ENCODE data around the gene MITF. TPM values are rescaled to one million over a fixed set of nuclear protein-coding genes. Genes with fewer than 3 reads are reported as not detected.

Gene MITF
- polyA plus RNA-seq, 1 of the 3 experiments (the other 2 are of a cell fraction): 1.7 TPM

DNA sequence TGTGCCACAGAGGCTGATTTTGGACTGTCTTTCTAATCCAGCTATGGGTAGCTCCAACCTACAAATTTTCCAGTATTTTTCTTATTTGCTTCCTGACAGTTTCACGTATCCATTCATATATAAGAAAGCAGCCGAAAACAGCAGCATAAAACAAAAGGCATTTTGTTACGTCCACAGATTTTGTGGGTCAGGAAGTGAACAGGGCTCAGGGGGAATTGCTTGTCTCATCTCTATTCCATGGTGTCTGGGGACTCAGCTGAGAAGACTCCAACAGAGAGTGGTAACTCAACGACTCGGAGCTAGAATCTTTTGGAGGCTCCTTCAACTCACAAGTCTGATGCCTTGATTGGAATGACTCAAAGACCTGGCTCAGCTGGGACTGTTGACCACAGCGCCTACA, 248.6 kb downstream of the MITF start (continued):
- TF ChIP-seq, protein P1, sequence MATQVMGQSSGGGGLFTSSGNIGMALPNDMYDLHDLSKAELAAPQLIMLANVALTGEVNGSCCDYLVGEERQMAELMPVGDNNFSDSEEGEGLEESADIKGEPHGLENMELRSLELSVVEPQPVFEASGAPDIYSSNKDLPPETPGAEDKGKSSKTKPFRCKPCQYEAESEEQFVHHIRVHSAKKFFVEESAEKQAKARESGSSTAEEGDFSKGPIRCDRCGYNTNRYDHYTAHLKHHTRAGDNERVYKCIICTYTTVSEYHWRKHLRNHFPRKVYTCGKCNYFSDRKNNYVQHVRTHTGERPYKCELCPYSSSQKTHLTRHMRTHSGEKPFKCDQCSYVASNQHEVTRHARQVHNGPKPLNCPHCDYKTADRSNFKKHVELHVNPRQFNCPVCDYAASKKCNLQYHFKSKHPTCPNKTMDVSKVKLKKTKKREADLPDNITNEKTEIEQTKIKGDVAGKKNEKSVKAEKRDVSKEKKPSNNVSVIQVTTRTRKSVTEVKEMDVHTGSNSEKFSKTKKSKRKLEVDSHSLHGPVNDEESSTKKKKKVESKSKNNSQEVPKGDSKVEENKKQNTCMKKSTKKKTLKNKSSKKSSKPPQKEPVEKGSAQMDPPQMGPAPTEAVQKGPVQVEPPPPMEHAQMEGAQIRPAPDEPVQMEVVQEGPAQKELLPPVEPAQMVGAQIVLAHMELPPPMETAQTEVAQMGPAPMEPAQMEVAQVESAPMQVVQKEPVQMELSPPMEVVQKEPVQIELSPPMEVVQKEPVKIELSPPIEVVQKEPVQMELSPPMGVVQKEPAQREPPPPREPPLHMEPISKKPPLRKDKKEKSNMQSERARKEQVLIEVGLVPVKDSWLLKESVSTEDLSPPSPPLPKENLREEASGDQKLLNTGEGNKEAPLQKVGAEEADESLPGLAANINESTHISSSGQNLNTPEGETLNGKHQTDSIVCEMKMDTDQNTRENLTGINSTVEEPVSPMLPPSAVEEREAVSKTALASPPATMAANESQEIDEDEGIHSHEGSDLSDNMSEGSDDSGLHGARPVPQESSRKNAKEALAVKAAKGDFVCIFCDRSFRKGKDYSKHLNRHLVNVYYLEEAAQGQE (IDR thresholded peaks at IDR 0.05; ENCODE audit: low read depth, low read length): no peak
- no peak for TF ChIP-seq RAD21 (IDR thresholded peaks at IDR 0.05; ENCODE audit: low read length)

DNA sequence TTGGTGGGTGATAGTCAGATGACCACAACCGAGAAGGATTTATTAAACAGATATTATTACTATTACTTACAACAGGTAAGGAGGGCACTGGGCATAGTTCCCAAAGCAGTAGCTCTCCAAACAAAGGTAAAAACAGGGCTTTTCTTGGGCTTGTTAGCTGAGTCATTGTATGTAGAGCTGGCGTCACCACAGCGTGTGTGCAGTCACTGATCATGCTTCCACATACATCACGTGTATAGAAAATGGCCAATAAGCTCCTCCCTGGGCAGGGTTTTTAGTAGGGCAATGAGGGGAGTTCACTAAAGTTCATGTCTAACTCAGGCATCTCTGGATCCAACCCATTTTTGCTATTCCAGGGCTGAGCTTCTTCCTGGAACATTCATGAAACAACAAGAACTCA, 254.5 kb downstream of the MITF start:
- POLR2A ChIA-PET: no interaction called here
- Histone ChIP-seq H3K9ac (no peak overlapping the region), H2AFZ (ENCODE audit: low read depth) (no peak overlapping the region), H3K9me2 (no peaks in the 10 kb centered on the region), H3K27me3 (ENCODE audit: insufficient read depth) (no peaks in the 10 kb centered on the region), H3K27ac (ENCODE audit: low read depth in 2 of 2, low read length in 1 of 2) (no peak overlapping the region), H3K36me3 (replicated peaks in 1 of 2; ENCODE audit: control insufficient read depth in 1 of 2, insufficient read depth in 2 of 2, low read length in 1 of 2) (no peaks in the 10 kb centered on the region), H3K79me2 (ENCODE audit: insufficient read depth) (no peaks in the 10 kb centered on the region), H3K4me2 (no peak overlapping the region), H3K4me1 (ENCODE audit: control insufficient read depth in 1 of 2, insufficient read depth in 2 of 2, low read depth in 1 of 2, low read length in 1 of 2) (peaks cover 0 to 15% of the 10 kb centered on the region in 2 experiments; a peak in 3 of 4 replicates), H3F3A (replicated peaks; ENCODE audit: insufficient read depth) (peaks cover 7% of the 10 kb centered on the region), H4K20me1 (ENCODE audit: insufficient read depth) (no peaks in the 10 kb centered on the region), H3K9me3 (no peaks in the 10 kb centered on the region), H3K4me3 (ENCODE audit: low read depth in 2 of 2, low read length in 1 of 2) (no peak overlapping the region)
- WGBS (ENCODE audit: low lambda C conversion rate): 69% methylated on average over 4 of the region's 4 CpGs
- no peak for DNase-seq
- CTCF ChIA-PET: no interaction called here
- TF ChIP-seq EP300 (IDR thresholded peaks at IDR 0.05; ENCODE audit: borderline replicate concordance in 1 of 2, low read depth in 1 of 2, low read length in 1 of 2) (no peak), CHD2 (IDR thresholded peaks at IDR 0.05; ENCODE audit: low read length, partially characterized antibody) (no peak), JUND (IDR thresholded peaks at IDR 0.05) (no peak), EZH2phosphoT487 (IDR thresholded peaks at IDR 0.05; ENCODE audit: borderline replicate concordance, low read depth) (no peak), NFIC (IDR thresholded peaks at IDR 0.05; ENCODE audit: borderline replicate concordance) (no peak), FOXM1 (IDR thresholded peaks at IDR 0.05; ENCODE audit: low read depth) (no peak), RCOR1 (IDR thresholded peaks at IDR 0.05; ENCODE audit: low read length) (no peak), SIN3A (IDR thresholded peaks at IDR 0.05; ENCODE audit: borderline replicate concordance, low read depth, low read length) (no peak), YY1 (IDR thresholded peaks at IDR 0.05; ENCODE audit: low read depth) (no peak)
- TF ChIP-seq, protein P2, sequence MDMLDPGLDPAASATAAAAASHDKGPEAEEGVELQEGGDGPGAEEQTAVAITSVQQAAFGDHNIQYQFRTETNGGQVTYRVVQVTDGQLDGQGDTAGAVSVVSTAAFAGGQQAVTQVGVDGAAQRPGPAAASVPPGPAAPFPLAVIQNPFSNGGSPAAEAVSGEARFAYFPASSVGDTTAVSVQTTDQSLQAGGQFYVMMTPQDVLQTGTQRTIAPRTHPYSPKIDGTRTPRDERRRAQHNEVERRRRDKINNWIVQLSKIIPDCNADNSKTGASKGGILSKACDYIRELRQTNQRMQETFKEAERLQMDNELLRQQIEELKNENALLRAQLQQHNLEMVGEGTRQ (IDR thresholded peaks at IDR 0.05; ENCODE audit: borderline replicate concordance, low read depth, low read length): no peak

DNA sequence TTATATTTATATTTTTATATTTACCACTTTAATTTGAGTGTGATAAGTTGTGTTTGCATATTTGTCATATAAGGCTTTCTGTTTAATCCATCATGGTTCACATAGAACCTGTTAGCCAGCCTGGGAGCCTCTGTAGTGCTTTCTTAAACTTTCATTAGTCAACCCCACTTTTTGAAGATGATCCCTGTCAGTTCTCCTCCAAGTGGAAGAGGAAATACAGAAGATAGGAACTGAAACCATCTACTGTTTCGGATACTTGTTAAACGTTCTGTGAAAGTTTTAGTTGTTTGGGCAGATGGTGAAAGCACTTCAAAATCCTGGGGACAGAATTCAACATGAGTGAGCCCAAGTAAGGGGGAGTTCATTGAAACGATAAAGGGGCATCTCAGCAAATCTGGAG, 255.7 kb downstream of the MITF start:
- Histone ChIP-seq H3K4me3 (ENCODE audit: low read depth in 2 of 2, low read length in 1 of 2) (no peak overlapping the region), H3K36me3 (replicated peaks in 1 of 2; ENCODE audit: control insufficient read depth in 1 of 2, insufficient read depth in 2 of 2, low read length in 1 of 2) (no peaks in the 10 kb centered on the region), H3F3A (replicated peaks; ENCODE audit: insufficient read depth) (peaks cover 7% of the 10 kb centered on the region), H3K4me2 (no peak overlapping the region), H3K9ac (no peak overlapping the region), H3K27ac (ENCODE audit: low read depth in 2 of 2, low read length in 1 of 2) (no peak overlapping the region), H3K4me1 (ENCODE audit: control insufficient read depth in 1 of 2, insufficient read depth in 2 of 2, low read depth in 1 of 2, low read length in 1 of 2) (peaks cover 0 to 15% of the 10 kb centered on the region in 2 experiments; a peak in 3 of 4 replicates), H3K9me3 (no peaks in the 10 kb centered on the region), H3K9me2 (no peaks in the 10 kb centered on the region), H3K79me2 (ENCODE audit: insufficient read depth) (no peaks in the 10 kb centered on the region), H4K20me1 (ENCODE audit: insufficient read depth) (no peaks in the 10 kb centered on the region), H3K27me3 (ENCODE audit: insufficient read depth) (no peaks in the 10 kb centered on the region), H2AFZ (ENCODE audit: low read depth) (no peak overlapping the region)
- 55% methylated on average over 3 of the region's 3 CpGs for WGBS (ENCODE audit: low lambda C conversion rate)
- ChIA-PET POLR2A (no interaction called here), CTCF (no interaction called here)
- no peak for DNase-seq
- TF ChIP-seq RFX5 (IDR thresholded peaks at IDR 0.05; ENCODE audit: low read length): no peak
- TF ChIP-seq FOXJ3 (CRISPR knock-in tag; IDR thresholded peaks at IDR 0.05): no peak
- no peak for TF ChIP-seq GATA2 (CRISPR knock-in tag; IDR thresholded peaks at IDR 0.05)
- TF ChIP-seq, protein P1 (IDR thresholded peaks at IDR 0.05; ENCODE audit: low read depth, low read length): no peak
- TF ChIP-seq EP300 (IDR thresholded peaks at IDR 0.05; ENCODE audit: borderline replicate concordance in 1 of 2, low read depth in 1 of 2, low read length in 1 of 2): no peak
- no peak for TF ChIP-seq RAD21 (IDR thresholded peaks at IDR 0.05; ENCODE audit: low read length)
- TF ChIP-seq FOXM1 (IDR thresholded peaks at IDR 0.05; ENCODE audit: low read depth): no peak
- no peak for TF ChIP-seq RXRA (IDR thresholded peaks at IDR 0.05; ENCODE audit: borderline replicate concordance, low read depth)
- TF ChIP-seq YY1 (IDR thresholded peaks at IDR 0.05; ENCODE audit: low read depth): no peak
- no peak for TF ChIP-seq TAF1 (IDR thresholded peaks at IDR 0.05; ENCODE audit: borderline replicate concordance, low read depth, low read length)
- TF ChIP-seq JUND (IDR thresholded peaks at IDR 0.05): no peak
